Measurements from ENCODE around the gene GRB10. TPM values are rescaled to one million over a fixed set of nuclear protein-coding genes. Genes with fewer than 3 reads are reported as not detected.

Gene GRB10
- polyA plus RNA-seq, 1 donor from 2014 or later, result 78.4 TPM

DNA sequence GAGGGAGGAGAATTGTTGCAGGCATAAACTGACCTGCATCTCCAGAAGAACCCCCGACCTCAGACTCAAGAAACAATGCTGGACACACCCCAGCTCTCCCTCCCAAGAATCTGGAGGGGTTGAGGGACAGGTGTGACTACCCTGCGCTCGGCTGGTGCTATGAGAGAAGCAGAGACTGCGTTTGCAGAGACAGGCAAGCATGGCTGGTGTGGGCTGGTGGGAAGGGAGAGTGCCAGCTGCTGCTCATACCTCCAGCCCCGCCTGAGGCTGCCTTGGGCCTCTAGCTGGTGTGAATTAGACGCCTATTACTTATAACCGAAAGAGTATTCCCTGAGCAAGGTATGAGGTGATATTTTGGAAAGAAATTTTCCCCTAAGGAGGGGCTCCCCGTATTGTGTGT lies 169.2 kb downstream of the GRB10 start:
- Histone ChIP-seq H3F3A (ENCODE audit: insufficient read depth, low read length, poor library complexity, severe bottlenecking) (no peaks in the 10 kb centered on the region), H3K36me3 (ENCODE audit: insufficient read depth, low read length) (peaks cover 6% of the 10 kb centered on the region), H3K9me3 (ENCODE audit: low read length) (no peaks in the 10 kb centered on the region), H3K9me2 (ENCODE audit: insufficient read depth, low read length) (no peaks in the 10 kb centered on the region), H3K9ac (ENCODE audit: low read length) (no peak overlapping the region), H3K27ac (ENCODE audit: low read length) (no peak overlapping the region), H4K20me1 (ENCODE audit: insufficient read depth) (no peaks in the 10 kb centered on the region), H2AFZ (ENCODE audit: low read depth, low read length) (no peak overlapping the region), H3K27me3 (ENCODE audit: insufficient read depth, low read depth, low read length) (no peaks in the 10 kb centered on the region), H3K79me2 (replicated peaks; ENCODE audit: insufficient read depth, low read length) (no peaks in the 10 kb centered on the region), H3K4me2 (ENCODE audit: low read length) (no peak overlapping the region), H3K4me3 (ENCODE audit: low read length) (no peak overlapping the region)
- TF ChIP-seq TAF1 (IDR thresholded peaks at IDR 0.05; ENCODE audit: low read depth), result no peak
- no peak for TF ChIP-seq POLR2AphosphoS5 (IDR thresholded peaks at IDR 0.05)
- TF ChIP-seq MXI1 (conservative IDR thresholded peaks at IDR 0.05; ENCODE audit: poor library complexity, severe bottlenecking), result no peak
- TF ChIP-seq, protein P1, sequence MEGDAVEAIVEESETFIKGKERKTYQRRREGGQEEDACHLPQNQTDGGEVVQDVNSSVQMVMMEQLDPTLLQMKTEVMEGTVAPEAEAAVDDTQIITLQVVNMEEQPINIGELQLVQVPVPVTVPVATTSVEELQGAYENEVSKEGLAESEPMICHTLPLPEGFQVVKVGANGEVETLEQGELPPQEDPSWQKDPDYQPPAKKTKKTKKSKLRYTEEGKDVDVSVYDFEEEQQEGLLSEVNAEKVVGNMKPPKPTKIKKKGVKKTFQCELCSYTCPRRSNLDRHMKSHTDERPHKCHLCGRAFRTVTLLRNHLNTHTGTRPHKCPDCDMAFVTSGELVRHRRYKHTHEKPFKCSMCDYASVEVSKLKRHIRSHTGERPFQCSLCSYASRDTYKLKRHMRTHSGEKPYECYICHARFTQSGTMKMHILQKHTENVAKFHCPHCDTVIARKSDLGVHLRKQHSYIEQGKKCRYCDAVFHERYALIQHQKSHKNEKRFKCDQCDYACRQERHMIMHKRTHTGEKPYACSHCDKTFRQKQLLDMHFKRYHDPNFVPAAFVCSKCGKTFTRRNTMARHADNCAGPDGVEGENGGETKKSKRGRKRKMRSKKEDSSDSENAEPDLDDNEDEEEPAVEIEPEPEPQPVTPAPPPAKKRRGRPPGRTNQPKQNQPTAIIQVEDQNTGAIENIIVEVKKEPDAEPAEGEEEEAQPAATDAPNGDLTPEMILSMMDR (IDR thresholded peaks at IDR 0.05; ENCODE audit: poor library complexity, severe bottlenecking), result no peak
- no peak for TF ChIP-seq EP300 (conservative IDR thresholded peaks at IDR 0.05; ENCODE audit: poor library complexity, severe bottlenecking)
- TF ChIP-seq SMC3 (conservative IDR thresholded peaks at IDR 0.05; ENCODE audit: poor library complexity), result no peak
- no peak for TF ChIP-seq EZH2 (IDR thresholded peaks at IDR 0.05; ENCODE audit: borderline replicate concordance, insufficient read depth, low read length, poor library complexity, severe bottlenecking)
- TF ChIP-seq RAD21 (conservative IDR thresholded peaks at IDR 0.05), result no peak
- TF ChIP-seq, protein P2, sequence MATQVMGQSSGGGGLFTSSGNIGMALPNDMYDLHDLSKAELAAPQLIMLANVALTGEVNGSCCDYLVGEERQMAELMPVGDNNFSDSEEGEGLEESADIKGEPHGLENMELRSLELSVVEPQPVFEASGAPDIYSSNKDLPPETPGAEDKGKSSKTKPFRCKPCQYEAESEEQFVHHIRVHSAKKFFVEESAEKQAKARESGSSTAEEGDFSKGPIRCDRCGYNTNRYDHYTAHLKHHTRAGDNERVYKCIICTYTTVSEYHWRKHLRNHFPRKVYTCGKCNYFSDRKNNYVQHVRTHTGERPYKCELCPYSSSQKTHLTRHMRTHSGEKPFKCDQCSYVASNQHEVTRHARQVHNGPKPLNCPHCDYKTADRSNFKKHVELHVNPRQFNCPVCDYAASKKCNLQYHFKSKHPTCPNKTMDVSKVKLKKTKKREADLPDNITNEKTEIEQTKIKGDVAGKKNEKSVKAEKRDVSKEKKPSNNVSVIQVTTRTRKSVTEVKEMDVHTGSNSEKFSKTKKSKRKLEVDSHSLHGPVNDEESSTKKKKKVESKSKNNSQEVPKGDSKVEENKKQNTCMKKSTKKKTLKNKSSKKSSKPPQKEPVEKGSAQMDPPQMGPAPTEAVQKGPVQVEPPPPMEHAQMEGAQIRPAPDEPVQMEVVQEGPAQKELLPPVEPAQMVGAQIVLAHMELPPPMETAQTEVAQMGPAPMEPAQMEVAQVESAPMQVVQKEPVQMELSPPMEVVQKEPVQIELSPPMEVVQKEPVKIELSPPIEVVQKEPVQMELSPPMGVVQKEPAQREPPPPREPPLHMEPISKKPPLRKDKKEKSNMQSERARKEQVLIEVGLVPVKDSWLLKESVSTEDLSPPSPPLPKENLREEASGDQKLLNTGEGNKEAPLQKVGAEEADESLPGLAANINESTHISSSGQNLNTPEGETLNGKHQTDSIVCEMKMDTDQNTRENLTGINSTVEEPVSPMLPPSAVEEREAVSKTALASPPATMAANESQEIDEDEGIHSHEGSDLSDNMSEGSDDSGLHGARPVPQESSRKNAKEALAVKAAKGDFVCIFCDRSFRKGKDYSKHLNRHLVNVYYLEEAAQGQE (IDR thresholded peaks at IDR 0.05; ENCODE audit: borderline replicate concordance), result no peak

DNA sequence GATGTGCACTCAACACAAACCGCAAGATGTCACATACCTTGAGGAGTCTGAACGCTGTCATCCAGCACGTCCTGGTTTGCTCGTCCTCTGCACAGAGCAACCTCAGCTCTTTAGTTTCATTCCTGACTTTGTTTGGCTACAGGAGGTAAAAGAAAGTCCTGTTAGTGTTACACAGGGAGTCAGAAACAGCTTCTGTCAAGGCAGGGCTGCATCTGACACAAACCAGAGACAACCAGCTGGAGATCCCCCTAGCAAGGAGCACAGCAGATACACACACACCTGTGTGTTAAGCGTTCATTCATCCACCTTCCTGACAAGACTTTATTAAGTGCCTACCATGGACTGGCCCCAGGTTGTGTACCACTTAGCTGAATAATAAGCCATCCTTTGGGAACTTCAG lies 170.0 kb downstream of the GRB10 start:
- Histone ChIP-seq H4K20me1 (ENCODE audit: insufficient read depth) (no peaks in the 10 kb centered on the region), H3K27ac (ENCODE audit: low read length) (no peak overlapping the region), H3K4me3 (ENCODE audit: low read length) (no peak overlapping the region), H3K79me2 (replicated peaks; ENCODE audit: insufficient read depth, low read length) (no peaks in the 10 kb centered on the region), H3K36me3 (ENCODE audit: insufficient read depth, low read length) (peaks cover 6% of the 10 kb centered on the region), H3K4me2 (ENCODE audit: low read length) (no peak overlapping the region), H3K9ac (ENCODE audit: low read length) (no peak overlapping the region), H3K9me3 (ENCODE audit: low read length) (no peaks in the 10 kb centered on the region), H3K9me2 (ENCODE audit: insufficient read depth, low read length) (no peaks in the 10 kb centered on the region), H2AFZ (ENCODE audit: low read depth, low read length) (no peak overlapping the region), H3K27me3 (ENCODE audit: insufficient read depth, low read depth, low read length) (no peaks in the 10 kb centered on the region), H3F3A (ENCODE audit: insufficient read depth, low read length, poor library complexity, severe bottlenecking) (no peaks in the 10 kb centered on the region)
- TF ChIP-seq EZH2 (IDR thresholded peaks at IDR 0.05; ENCODE audit: borderline replicate concordance, insufficient read depth, low read length, poor library complexity, severe bottlenecking) (no peak), EP300 (conservative IDR thresholded peaks at IDR 0.05; ENCODE audit: poor library complexity, severe bottlenecking) (no peak), MXI1 (conservative IDR thresholded peaks at IDR 0.05; ENCODE audit: poor library complexity, severe bottlenecking) (no peak), TAF1 (IDR thresholded peaks at IDR 0.05; ENCODE audit: low read depth) (no peak), SMC3 (conservative IDR thresholded peaks at IDR 0.05; ENCODE audit: poor library complexity) (no peak), RAD21 (conservative IDR thresholded peaks at IDR 0.05) (no peak)
- TF ChIP-seq, protein P1 (IDR thresholded peaks at IDR 0.05; ENCODE audit: poor library complexity, severe bottlenecking), result no peak
